Measurements from ENCODE around the gene ADORA2B.

- TF ChIP-seq CTCF (IDR thresholded peaks at IDR 0.05; ENCODE audit: low read length) (no peak), EZH2 (IDR thresholded peaks at IDR 0.05; ENCODE audit: borderline replicate concordance, low read length) (no peak)
These were observed 7.2 kb downstream of the ADORA2B start for GRCh38 chr17:15952048-15952532.

Data from OCI-LY1 (cell line).